Measurements from ENCODE around the gene NUDT22. TPM values are rescaled to one million over a fixed set of nuclear protein-coding genes. Genes with fewer than 3 reads are reported as not detected.

The NUDT22 gene
- total and polyA plus RNA-seq, 2 of the 4 experiments (the other 2 are of a cell fraction), result 21.3 to 44.6 TPM

DNA sequence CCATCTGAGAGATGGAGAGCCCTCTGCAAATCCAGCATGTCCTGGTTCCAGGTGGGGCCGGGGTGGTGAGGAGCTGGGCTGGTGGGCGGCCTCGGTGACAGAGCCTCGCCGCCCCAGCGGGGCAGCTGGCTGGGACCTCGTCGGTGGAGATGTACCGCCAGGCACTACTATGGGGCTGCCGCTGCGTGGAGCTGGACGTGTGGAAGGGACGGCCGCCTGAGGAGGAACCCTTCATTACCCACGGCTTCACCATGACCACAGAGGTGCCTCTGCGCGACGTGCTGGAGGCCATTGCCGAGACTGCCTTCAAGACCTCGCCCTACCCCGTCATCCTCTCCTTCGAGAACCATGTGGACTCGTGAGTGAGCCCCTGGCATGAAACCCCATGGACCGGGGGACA, 32.3 kb downstream of the NUDT22 start:
- intact Hi-C loops (cut with micrococcal nuclease), result no loop called here
- CTCF ChIA-PET, result no interaction called here
- peaks cover 66% of the 10 kb centered on the region for H3K36me3 ChIP-seq (ENCODE audit: control insufficient read depth, insufficient read depth, low read length)

More for the DNA sequence above, 32.3 kb downstream of the NUDT22 start:
- dilution Hi-C loops (cut with HindIII; ENCODE audit: low sequenced_read_pairs, unreplicated experiment), result no loop called here
- ATAC-seq (ENCODE audit: low read depth) (no peak), DNase-seq (no peak)
- no peak overlapping the region for H2BK120ac ChIP-seq (ENCODE audit: low read depth, low read length)
- POLR2A ChIA-PET (ENCODE audit: unreplicated experiment), result no interaction called here
- no peak overlapping the region for H3K14ac ChIP-seq (replicated peaks; ENCODE audit: low read depth, low read length)
- peaks cover 7% of the 10 kb centered on the region for H3K4me1 ChIP-seq (ENCODE audit: control insufficient read depth, insufficient read depth, low read length)
- H2BK5ac ChIP-seq (ENCODE audit: low read depth, low read length, poor library complexity, severe bottlenecking), result no peak overlapping the region
- H2BK20ac ChIP-seq (ENCODE audit: low read depth, low read length), result no peak overlapping the region
- H3K18ac ChIP-seq (ENCODE audit: low read depth, low read length), result no peak overlapping the region
- no peak overlapping the region for H2BK15ac ChIP-seq (ENCODE audit: low read depth, low read length)
- no peak overlapping the region for H2AK5ac ChIP-seq (ENCODE audit: low read depth, low read length)
- H3K27ac ChIP-seq (ENCODE audit: insufficient read depth, low read length), result no peak overlapping the region
- no peak overlapping the region for H4K5ac ChIP-seq (ENCODE audit: low read depth, low read length)
- H4K91ac ChIP-seq (ENCODE audit: insufficient read depth, low read depth, low read length), result no peak overlapping the region
- no peak overlapping the region for H3K23ac ChIP-seq (ENCODE audit: low read depth, low read length)
- H3K27me3 ChIP-seq (ENCODE audit: control insufficient read depth, insufficient read depth, low read length), result no peaks in the 10 kb centered on the region
- H4K20me1 ChIP-seq (ENCODE audit: insufficient read depth, low read length), result 0 out of 2 replicates have a peak, but pooled peaks cover under 1% of the 10 kb centered on the region
- no peak overlapping the region for H4K8ac ChIP-seq (ENCODE audit: low read depth in 2 of 2, low read length in 2 of 2)
- H3K9ac ChIP-seq (ENCODE audit: low read depth, low read length), result no peak overlapping the region
- no peaks in the 10 kb centered on the region for H3K9me3 ChIP-seq (ENCODE audit: control insufficient read depth, insufficient read depth, low read length)
- no peak overlapping the region for H3K4ac ChIP-seq (ENCODE audit: low read depth, low read length)
- H3K4me2 ChIP-seq (ENCODE audit: low read depth, low read length), result no peak overlapping the region
- in situ Hi-C loops (cut with MboI; ENCODE audit: low sequenced_read_pairs), result no loop called here
- WGBS, 2 experiments (ENCODE audit: extremely low coverage in 2 of 2, insufficient read length in 1 of 2), result 96% methylated on average over 9 of the region's 24 CpGs; no CpG with 5 or more reads in 1 of the 2 experiments
- peaks cover 7 to 61% of the 10 kb centered on the region in 2 experiments for H3K79me1 ChIP-seq (ENCODE audit: low read depth in 1 of 2, low read length in 2 of 2)
- H2AFZ ChIP-seq (replicated peaks; ENCODE audit: low read length, poor library complexity), result no peak overlapping the region
- no peak for TF ChIP-seq BHLHE40 (IDR thresholded peaks at IDR 0.05; ENCODE audit: low read depth, low read length)
- no peak for TF ChIP-seq MAZ (IDR thresholded peaks at IDR 0.05; ENCODE audit: borderline replicate concordance, low read depth, low read length)
- TF ChIP-seq SMC3 (IDR thresholded peaks at IDR 0.05; ENCODE audit: low read depth, low read length), result no peak
- TF ChIP-seq, protein P1, sequence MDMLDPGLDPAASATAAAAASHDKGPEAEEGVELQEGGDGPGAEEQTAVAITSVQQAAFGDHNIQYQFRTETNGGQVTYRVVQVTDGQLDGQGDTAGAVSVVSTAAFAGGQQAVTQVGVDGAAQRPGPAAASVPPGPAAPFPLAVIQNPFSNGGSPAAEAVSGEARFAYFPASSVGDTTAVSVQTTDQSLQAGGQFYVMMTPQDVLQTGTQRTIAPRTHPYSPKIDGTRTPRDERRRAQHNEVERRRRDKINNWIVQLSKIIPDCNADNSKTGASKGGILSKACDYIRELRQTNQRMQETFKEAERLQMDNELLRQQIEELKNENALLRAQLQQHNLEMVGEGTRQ (IDR thresholded peaks at IDR 0.05; ENCODE audit: low read depth, low read length), result no peak
- no peak for TF ChIP-seq RCOR1 (IDR thresholded peaks at IDR 0.05; ENCODE audit: insufficient replicate concordance, low read length)
- no peak for TF ChIP-seq POLR2A (IDR thresholded peaks at IDR 0.05; ENCODE audit: low read depth, low read length)
- no peak for TF ChIP-seq MXI1 (IDR thresholded peaks at IDR 0.05; ENCODE audit: borderline replicate concordance, low read depth, low read length)
- no peak for TF ChIP-seq CHD1 (IDR thresholded peaks at IDR 0.05; ENCODE audit: low read depth, low read length)
- no peak for TF ChIP-seq RAD21 (IDR thresholded peaks at IDR 0.05; ENCODE audit: low read length)
- no peak for TF ChIP-seq NFE2L2 (IDR thresholded peaks at IDR 0.05; ENCODE audit: low read depth, low read length)
- no peak overlapping the region for H3K4me3 ChIP-seq (ENCODE audit: insufficient read depth, low read depth, low read length)
- H3K9me1 ChIP-seq (ENCODE audit: insufficient read depth, low read length), result 0 out of 2 replicates have a peak, but pooled peaks cover 5% of the 10 kb centered on the region
- BruUV-seq (replicated peaks), result no TSS peak
- H3K56ac ChIP-seq (ENCODE audit: extremely low read depth, insufficient read depth, low read length), result no peak overlapping the region
- no peak overlapping the region for H2AK9ac ChIP-seq (replicated peaks; ENCODE audit: low read depth, low read length, poor library complexity)

Data from IMR-90 (cell line).